Sigmoid colon (tissue), 3 donors: ENCODE data around the gene LTBP1.

ENCODE experiments used
- POLR2A ChIP-seq, 2 donors: fragments of 450-650 bp; IDR thresholded peaks; one replicate each; pipeline ENCODE4 v1.6.1; 2016; ENCODE audit warnings: antibody characterized with exemption in 2 of 2, mild to moderate bottlenecking in 2 of 2, moderate library complexity in 2 of 2
- TF ChIP-seq, protein P1 (sequence below), 4 experiments: fragments of 450-650 bp in 3 of 4; fragments of 200-600 bp in 1 of 4; IDR thresholded peaks; one replicate each; pipeline ENCODE4 v1.5.1; 2016 to 2019; ENCODE audit warnings: antibody characterized with exemption in 4 of 4, mild to moderate bottlenecking in 3 of 4, moderate library complexity in 2 of 4

DNA sequence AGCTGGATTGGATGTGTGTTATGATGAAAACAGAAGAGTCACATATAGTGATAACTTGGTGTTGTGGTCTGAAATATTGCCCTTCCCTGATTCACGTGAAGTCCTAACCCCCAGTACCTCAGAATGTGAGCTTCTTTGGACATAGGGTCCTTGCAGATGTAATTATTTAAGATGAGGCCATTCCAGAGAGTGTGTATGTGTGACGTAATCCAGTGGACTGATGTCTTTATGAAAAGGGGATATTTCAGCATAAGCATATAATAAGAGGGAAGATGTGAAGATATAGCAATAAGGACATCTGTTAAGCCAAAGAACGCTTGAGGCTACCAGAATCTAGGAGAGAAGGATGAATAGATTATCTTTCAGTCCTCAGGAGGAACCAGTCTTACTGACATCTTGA, 62.5 kb downstream of the LTBP1 start:
- TF ChIP-seq, protein P1, sequence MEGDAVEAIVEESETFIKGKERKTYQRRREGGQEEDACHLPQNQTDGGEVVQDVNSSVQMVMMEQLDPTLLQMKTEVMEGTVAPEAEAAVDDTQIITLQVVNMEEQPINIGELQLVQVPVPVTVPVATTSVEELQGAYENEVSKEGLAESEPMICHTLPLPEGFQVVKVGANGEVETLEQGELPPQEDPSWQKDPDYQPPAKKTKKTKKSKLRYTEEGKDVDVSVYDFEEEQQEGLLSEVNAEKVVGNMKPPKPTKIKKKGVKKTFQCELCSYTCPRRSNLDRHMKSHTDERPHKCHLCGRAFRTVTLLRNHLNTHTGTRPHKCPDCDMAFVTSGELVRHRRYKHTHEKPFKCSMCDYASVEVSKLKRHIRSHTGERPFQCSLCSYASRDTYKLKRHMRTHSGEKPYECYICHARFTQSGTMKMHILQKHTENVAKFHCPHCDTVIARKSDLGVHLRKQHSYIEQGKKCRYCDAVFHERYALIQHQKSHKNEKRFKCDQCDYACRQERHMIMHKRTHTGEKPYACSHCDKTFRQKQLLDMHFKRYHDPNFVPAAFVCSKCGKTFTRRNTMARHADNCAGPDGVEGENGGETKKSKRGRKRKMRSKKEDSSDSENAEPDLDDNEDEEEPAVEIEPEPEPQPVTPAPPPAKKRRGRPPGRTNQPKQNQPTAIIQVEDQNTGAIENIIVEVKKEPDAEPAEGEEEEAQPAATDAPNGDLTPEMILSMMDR (IDR thresholded peaks at IDR 0.05), result no peak
- TF ChIP-seq POLR2A (IDR thresholded peaks at IDR 0.05), result no peak
